H1 (cell line): Measurements from ENCODE around the gene MBP. TPM values are rescaled to one million over a fixed set of nuclear protein-coding genes. Genes with fewer than 3 reads are reported as not detected.

Experiments
- CTCF ChIA-PET: fragments of 300-600 bp; sonication (Branson Sonifier 250); formaldehyde crosslinking; loops from one replicate; lab custom pipeline; 2021; ENCODE audit not compliant: partially characterized antibody; lab: Charles Lee
- POLR2A ChIA-PET: fragments of 300-600 bp; sonication (Branson Sonifier 250); formaldehyde crosslinking; loops from one replicate; lab custom pipeline; 2021; ENCODE audit warnings: inconsistent platforms; ENCODE audit not compliant: partially characterized antibody; lab: Charles Lee
- DNase-seq, 2 experiments: peaks; one replicate each; pipeline versions ENCODE4 v3.0.0 to v3.0.0-alpha.2; 2010 to 2022; ENCODE audit warnings: low spot score in 2 of 2, low read depth in 1 of 2, mixed read lengths in 1 of 2
- FAIRE-seq: peaks from 2 replicates; lab custom pipeline; 2011; peaks lifted over from hg19 to GRCh38; lab: Jason Lieb, UNC
- H2AFZ ChIP-seq: 2 replicates; pipeline ENCODE4 v1.8.1; 2012; ENCODE audit warnings: low read length, inconsistent platforms
- H2AK5ac ChIP-seq: 2 replicates; pipeline ENCODE4 v1.6.1; 2013; ENCODE audit warnings: low read depth, low read length
- H2BK120ac ChIP-seq: replicated peaks from 2 replicates; pipeline ENCODE3; 2013; ENCODE audit warnings: low read depth, low read length, inconsistent platforms
- H2BK12ac ChIP-seq: 2 replicates; pipeline ENCODE4 v1.6.1; 2013; ENCODE audit warnings: low read depth, low read length
- H2BK15ac ChIP-seq: 2 replicates; pipeline ENCODE4 v1.6.1; 2013; ENCODE audit warnings: low read length
- H2BK20ac ChIP-seq: 2 replicates; pipeline ENCODE4 v1.6.1; 2013; ENCODE audit warnings: low read length
- H2BK5ac ChIP-seq: 2 replicates; pipeline ENCODE4 v1.6.1; 2013; ENCODE audit warnings: low read depth, low read length
- H3K14ac ChIP-seq: 2 replicates; pipeline ENCODE4 v1.6.1; 2013; ENCODE audit warnings: inconsistent platforms; ENCODE audit not compliant: insufficient read length
- H3K18ac ChIP-seq: 2 replicates; pipeline ENCODE4 v1.6.1; 2013; ENCODE audit warnings: low read length; ENCODE audit errors: extremely low read depth
- H3K23ac ChIP-seq: 2 replicates; pipeline ENCODE4 v1.6.1; 2013; ENCODE audit warnings: inconsistent platforms; ENCODE audit not compliant: insufficient read length
- H3K23me2 ChIP-seq: 2 replicates; pipeline ENCODE4 v1.6.1; 2013; ENCODE audit warnings: low read depth, low read length
- H3K27ac ChIP-seq: 2 replicates; pipeline ENCODE4 v1.6.1; 2011; ENCODE audit warnings: low read depth, low read length, inconsistent platforms
- H3K27me3 ChIP-seq, 4 experiments: replicated peaks in 1 of 4; 1 replicate in 1 of 4; 2 replicates in 3 of 4; pipeline versions ENCODE4 v1.6.1 to v1.8.1; 2011 to 2013; ENCODE audit warnings: low read length in 3 of 4, mild to moderate bottlenecking in 3 of 4, inconsistent platforms in 2 of 4, mixed read lengths in 2 of 4, moderate library complexity in 1 of 4; ENCODE audit not compliant: control insufficient read depth in 3 of 4, insufficient read depth in 3 of 4; ENCODE audit errors: extremely low read depth in 1 of 4
- H3K36me3 ChIP-seq, 4 experiments: 2 replicates each; pipeline versions ENCODE4 v1.6.1 to v1.8.1; 2011 to 2013; ENCODE audit warnings: mild to moderate bottlenecking in 4 of 4, low read length in 3 of 4, moderate library complexity in 2 of 4, control low read depth in 1 of 4, inconsistent platforms in 1 of 4; ENCODE audit not compliant: insufficient read depth in 4 of 4, control insufficient read depth in 2 of 4
- H3K4ac ChIP-seq: replicated peaks from 2 replicates; pipeline ENCODE3; 2013; ENCODE audit warnings: low read length, low read depth, mixed read lengths, inconsistent platforms; ENCODE audit not compliant: insufficient read length
- H3K4me1 ChIP-seq, 4 experiments: replicated peaks in 1 of 4; 1 replicate in 1 of 4; 2 replicates in 3 of 4; pipeline versions ENCODE4 v1.6.1 to v1.8.1; 2011 to 2013; ENCODE audit warnings: low read length in 3 of 4, inconsistent platforms in 2 of 4, mixed read lengths in 1 of 4; ENCODE audit not compliant: insufficient read depth in 4 of 4, control insufficient read depth in 3 of 4
- H3K4me2 ChIP-seq, 2 experiments: 2 replicates each; pipeline versions ENCODE4 v1.6.1 to v1.8.1; 2011 to 2013; ENCODE audit warnings: low read depth in 2 of 2, low read length in 2 of 2, control low read depth in 1 of 2, inconsistent platforms in 1 of 2, mild to moderate bottlenecking in 1 of 2; ENCODE audit not compliant: insufficient read depth in 1 of 2
- H3K4me3 ChIP-seq, 4 experiments: fragments of 200-600, 300-600 bp in 1 of 4; sonication (generic), shearing (Covaris generic), sonication (Bioruptor Twin) in 1 of 4; 2 replicates each; pipeline versions ENCODE4 v1.5.1 to v1.8.1; 2011 to 2016; ENCODE audit warnings: low read length in 4 of 4, low read depth in 3 of 4, control low read depth in 2 of 4, inconsistent platforms in 2 of 4, mild to moderate bottlenecking in 2 of 4, mixed read lengths in 1 of 4, moderate library complexity in 1 of 4; ENCODE audit not compliant: insufficient read depth in 2 of 4; ENCODE audit errors: extremely low read depth in 1 of 4
- H3K56ac ChIP-seq: replicated peaks from 2 replicates; pipeline ENCODE3; 2013; ENCODE audit warnings: low read depth, mild to moderate bottlenecking, mixed read lengths, low read length, inconsistent platforms; ENCODE audit not compliant: insufficient read length
- H3K79me1 ChIP-seq: 2 replicates; pipeline ENCODE4 v1.6.1; 2013; ENCODE audit warnings: low read depth, low read length, control low read depth
- H3K79me2 ChIP-seq, 2 experiments: 2 replicates each; pipeline versions ENCODE4 v1.6.1 to v1.8.1; 2012 to 2013; ENCODE audit warnings: low read length in 2 of 2, mild to moderate bottlenecking in 2 of 2, inconsistent platforms in 1 of 2; ENCODE audit not compliant: insufficient read depth in 2 of 2, control insufficient read depth in 1 of 2
- H3K9ac ChIP-seq, 4 experiments: replicated peaks in 1 of 4; 1 replicate in 1 of 4; 2 replicates in 3 of 4; pipeline versions ENCODE4 v1.6.1 to v1.8.1; 2011 to 2013; ENCODE audit warnings: low read depth in 3 of 4, low read length in 3 of 4, control low read depth in 2 of 4, mild to moderate bottlenecking in 2 of 4, moderate library complexity in 2 of 4, inconsistent platforms in 1 of 4; ENCODE audit errors: extremely low read depth in 1 of 4
- H3K9me3 ChIP-seq, 2 experiments: 2 replicates each; pipeline versions ENCODE4 v1.6.1 to v1.8.1; 2012 to 2013; ENCODE audit warnings: mild to moderate bottlenecking in 2 of 2, moderate library complexity in 2 of 2, control low read depth in 1 of 2, inconsistent platforms in 1 of 2, low read depth in 1 of 2, low read length in 1 of 2, mixed read lengths in 1 of 2; ENCODE audit not compliant: insufficient read depth in 2 of 2
- H4K20me1 ChIP-seq, 2 experiments: replicated peaks in 1 of 2; 2 replicates each; pipeline versions ENCODE3 to v1.8.1; 2011 to 2013; ENCODE audit warnings: inconsistent platforms in 2 of 2, low read length in 2 of 2, mild to moderate bottlenecking in 1 of 2; ENCODE audit not compliant: insufficient read depth in 2 of 2, control insufficient read depth in 1 of 2
- H4K5ac ChIP-seq: 2 replicates; pipeline ENCODE4 v1.6.1; 2013; ENCODE audit warnings: low read length, low read depth, mixed read lengths, inconsistent platforms; ENCODE audit not compliant: insufficient read length
- H4K8ac ChIP-seq: 2 replicates; pipeline ENCODE4 v1.8.0; 2013; ENCODE audit warnings: mild to moderate bottlenecking, moderate library complexity, low read length, inconsistent platforms; ENCODE audit not compliant: insufficient read depth; ENCODE audit errors: extremely low read depth
- H4K91ac ChIP-seq: replicated peaks from 2 replicates; pipeline ENCODE3; 2013; ENCODE audit warnings: low read length, mixed read lengths, inconsistent platforms; ENCODE audit not compliant: insufficient read length
- ATF2 ChIP-seq: IDR thresholded peaks from 2 replicates; pipeline ENCODE4 v1.6.1; 2012; ENCODE audit warnings: low read length, inconsistent platforms
- SP1 ChIP-seq: IDR thresholded peaks from 2 replicates; pipeline ENCODE4 v1.6.1; 2011; ENCODE audit warnings: low read depth, low read length
- USF2 ChIP-seq: IDR thresholded peaks from 2 replicates; pipeline ENCODE4 v1.6.1; 2011; ENCODE audit warnings: low read length, improper control_type of control experiment
- WGBS, 2 experiments: shearing (Covaris generic) in 1 of 2; methylation state at CpG; one replicate each; pipeline versions ENCODE4 v1.1.6 to v1.1.7; 2013 to 2015; ENCODE audit warnings: low lambda C conversion rate in 2 of 2, mixed read lengths in 2 of 2, inconsistent platforms in 1 of 2, low coverage in 1 of 2, missing lambda C conversion rate in 1 of 2; ENCODE audit not compliant: insufficient replicate concordance in 2 of 2, insufficient coverage in 1 of 2, insufficient read length in 1 of 2; ENCODE audit errors: extremely low coverage in 1 of 2, missing lambda C conversion rate in 1 of 2; 5-methylcytosine and 5-hydroxymethylcytosine counted together
- polyA plus RNA-seq, 7 experiments: library from polyadenylated mRNA; depleted of rRNA in 3 of 7; stranded (reverse) in 5 of 7; unstranded in 2 of 7; fragments of >200 nt in 5 of 7; fragments of 200-250 nt in 2 of 7; gene quantifications; 1 replicate in 5 of 7; 2 replicates in 1 of 7; 4 replicates in 1 of 7; pipeline versions ENCODE4 v1.2.1 to v1.2.3, GENCODE V29; 2011 to 2013; ENCODE audit warnings: missing spikeins in 2 of 7, mixed read lengths in 2 of 7
- total RNA-seq: library from RNA; stranded (reverse); fragmentation: NEBNext Ultra II Directional; extraction: Animal tissue kit (Norgen Biotek cat#: 25700); gene quantifications from 2 replicates; pipeline ENCODE4 v1.2.1, GENCODE V29; 2021

Gene MBP
- total and polyA plus RNA-seq, 2 of the 8 experiments (the other 6 are each of a cell fraction or from before 2014, with no cell fraction given), result 7.7 to 19.2 TPM

DNA sequence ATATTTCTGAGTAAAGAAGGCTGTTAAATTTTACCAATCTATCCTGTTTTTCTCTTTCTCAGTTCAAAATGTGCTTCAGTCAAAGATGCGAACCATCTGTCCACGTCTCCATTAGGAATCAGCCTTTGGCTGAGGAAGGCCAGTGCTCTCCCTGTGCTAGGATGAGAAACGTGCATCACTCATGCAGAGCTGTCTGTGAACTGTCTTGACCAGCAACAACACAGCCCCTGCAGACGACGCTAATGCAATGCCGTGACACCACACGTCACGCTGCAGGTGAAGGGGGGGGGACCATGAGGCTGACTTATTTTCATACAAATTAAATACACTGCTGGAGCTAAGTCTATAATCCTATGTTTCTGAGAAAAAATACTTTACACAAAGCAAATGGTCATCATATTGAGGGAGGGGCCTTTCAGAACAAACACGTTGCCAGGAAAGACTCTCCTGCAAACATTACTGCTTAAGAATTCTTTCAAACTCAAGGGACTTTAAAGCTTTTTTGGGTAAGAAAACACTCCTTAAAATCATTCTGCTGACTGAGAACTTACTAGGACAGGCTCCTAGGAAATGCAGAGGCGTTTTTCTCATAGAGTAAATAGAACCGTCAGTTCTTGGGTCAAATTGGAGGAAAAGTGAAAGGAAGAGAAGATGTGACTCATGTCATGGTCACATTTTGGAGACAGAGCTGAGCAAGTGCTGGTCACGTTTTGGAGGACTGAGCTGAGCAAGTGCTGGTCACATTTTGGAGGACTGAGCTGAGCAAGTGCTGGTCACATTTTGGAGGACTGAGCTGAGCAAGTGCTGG, 97.0 kb downstream of the MBP start:
- Histone ChIP-seq H3K9ac (no peak overlapping the region), H3K27ac (no peak overlapping the region), H2BK15ac (no peak overlapping the region), H3K4me1 (no peaks in the 10 kb centered on the region), H3K9me3 (no peaks in the 10 kb centered on the region), H2AFZ (no peak overlapping the region), H3K56ac (no peak overlapping the region), H3K27me3 (no peaks in the 10 kb centered on the region), H3K79me1 (0 out of 2 replicates have a peak, but pooled peaks cover 3% of the 10 kb centered on the region), H3K79me2 (no peaks in the 10 kb centered on the region), H3K4me3 (no peak overlapping the region), H2AK5ac (no peak overlapping the region), H2BK5ac (no peak overlapping the region), H3K18ac (no peak overlapping the region), H2BK120ac (no peak overlapping the region), H3K4me2 (no peak overlapping the region), H4K5ac (no peak overlapping the region), H2BK12ac (no peak overlapping the region), H2BK20ac (no peak overlapping the region), H3K14ac (no peak overlapping the region), H4K91ac (no peak overlapping the region), H3K36me3 (no peaks in the 10 kb centered on the region), H3K23ac (no peak overlapping the region), H4K20me1 (no peaks in the 10 kb centered on the region), H4K8ac (no peak overlapping the region), H3K4ac (no peak overlapping the region), H3K23me2 (peaks cover 5% of the 10 kb centered on the region; the same call in 1 of the 2 replicates)
- FAIRE-seq (no peak), DNase-seq (no peak)
- ChIA-PET POLR2A (no interaction called here), CTCF (interaction anchor here (0.5 to 2.4 kb wide), 4 partner anchors 21 to 86 kb away, joined by 3 to 15 read pairs (median 3); no protein-coding TSS in a partner anchor)
- WGBS, 2 experiments, result 81% methylated on average over 12 of the region's 12 CpGs; no CpG with 5 or more reads in 1 of the 2 experiments
- TF ChIP-seq USF2 (no peak), SP1 (no peak), ATF2 (no peak)
